Activated CD8-positive, alpha-beta memory T cell treated with anti-CD3 and anti-CD28 coated beads, Interleukin-2, amount 10 ng/mL, durations not matched to agents 7 days and 5 days (primary cell): ENCODE data around the gene ZNF362. TPM values are rescaled to one million over a fixed set of nuclear protein-coding genes. Genes with fewer than 3 reads are reported as not detected.

Source experiments
- ATAC-seq: fragments of 150-1000 bp; cut with Tn5 transposase; one replicate; pipeline ENCODE4 v1.10.0; 2021; ENCODE audit warnings: moderate library complexity
- CTCF ChIA-PET: fragments of 350-600 bp; sonication (Branson Sonifier 250); formaldehyde crosslinking; loops from one replicate; lab custom pipeline; 2021; ENCODE audit warnings: antibody characterized with exemption; lab: Charles Lee
- DNase-seq: peaks from one replicate; pipeline ENCODE4 v3.0.0-alpha.2; 2020
- H3K27ac Mint-ChIP-seq: one replicate; pipeline ENCODE4 v1.8.0; 2021; ENCODE audit warnings: mild to moderate bottlenecking, mixed read lengths
- H3K27me3 Mint-ChIP-seq: one replicate; pipeline ENCODE4 v1.8.0; 2021; ENCODE audit warnings: mixed read lengths
- H3K36me3 Mint-ChIP-seq: one replicate; pipeline ENCODE4 v1.8.0; 2021; ENCODE audit warnings: mild to moderate bottlenecking, mixed read lengths
- H3K4me1 Mint-ChIP-seq: one replicate; pipeline ENCODE4 v1.8.0; 2021; ENCODE audit warnings: mixed read lengths
- H3K4me3 Mint-ChIP-seq: one replicate; pipeline ENCODE4 v1.8.0; 2021; ENCODE audit warnings: mild to moderate bottlenecking, moderate library complexity, mixed read lengths
- H3K9me3 Mint-ChIP-seq: one replicate; pipeline ENCODE4 v1.8.0; 2022; ENCODE audit warnings: low read depth, mixed read lengths
- microRNA-seq: library from miRNA; unstranded; fragments of <30 nt; microRNA quantifications from one replicate; pipeline ENCODE4 v1.2.0, GENCODE V29; 2022
- total RNA-seq, 2 experiments: library from RNA; stranded (reverse); gene quantifications; one replicate each; pipeline ENCODE4 v1.2.3, GENCODE V29; 2021

The ZNF362 gene
- total RNA-seq, 2 experiments from 2014 or later = 13.7 to 16.5 TPM

DNA sequence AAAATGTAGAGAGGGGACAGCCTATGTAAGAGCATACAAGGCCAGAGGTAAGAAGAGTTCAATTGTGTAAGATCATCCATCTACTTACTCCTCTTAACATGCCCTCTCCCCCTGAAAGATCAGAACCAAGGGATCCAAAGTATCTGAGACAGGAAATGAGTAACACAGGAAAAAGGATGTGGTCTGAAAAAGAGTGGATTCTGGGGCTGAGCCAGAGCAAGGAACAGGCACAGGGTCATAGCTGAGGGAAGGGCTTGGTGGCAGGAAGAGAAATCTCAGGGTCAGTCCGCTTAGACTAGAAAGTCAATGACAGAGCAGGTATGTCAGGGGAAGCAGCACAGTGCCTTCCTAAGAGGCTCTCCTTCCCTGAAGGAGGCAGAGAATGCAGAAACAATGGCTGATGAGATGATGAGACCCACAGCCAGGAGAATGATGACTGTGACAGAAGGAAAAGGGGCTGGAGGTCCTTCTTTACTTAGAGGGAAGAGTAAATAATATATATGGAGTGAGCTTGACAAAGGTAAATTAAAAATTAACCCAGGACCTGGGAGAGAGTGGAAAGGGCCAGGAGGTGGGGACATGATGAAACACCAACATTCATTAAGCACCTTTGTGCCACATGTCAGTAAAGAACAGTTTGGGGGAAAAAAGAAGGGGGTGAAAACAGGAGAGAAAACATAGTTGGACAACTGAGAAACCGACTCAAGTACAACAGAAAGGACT is 90.8 kb downstream of the ZNF362 start:
- ATAC-seq (no peak), DNase-seq (no peak)
- no peaks in the 10 kb centered on the region for H3K27me3 Mint-ChIP-seq
- peaks cover 17% of the 10 kb centered on the region for H3K36me3 Mint-ChIP-seq
- peak overlapping the region; percentile 13 for H3K27ac Mint-ChIP-seq
- no peaks in the 10 kb centered on the region for H3K9me3 Mint-ChIP-seq
- H3K4me1 Mint-ChIP-seq = peaks cover 54% of the 10 kb centered on the region
- peak overlapping the region; percentile 42 for H3K4me3 Mint-ChIP-seq
- CTCF ChIA-PET = interaction anchor here (0.8 to 1.6 kb wide), 2 partner anchors 17 to 51 kb away, joined by 3 to 5 read pairs; no protein-coding TSS in a partner anchor

DNA sequence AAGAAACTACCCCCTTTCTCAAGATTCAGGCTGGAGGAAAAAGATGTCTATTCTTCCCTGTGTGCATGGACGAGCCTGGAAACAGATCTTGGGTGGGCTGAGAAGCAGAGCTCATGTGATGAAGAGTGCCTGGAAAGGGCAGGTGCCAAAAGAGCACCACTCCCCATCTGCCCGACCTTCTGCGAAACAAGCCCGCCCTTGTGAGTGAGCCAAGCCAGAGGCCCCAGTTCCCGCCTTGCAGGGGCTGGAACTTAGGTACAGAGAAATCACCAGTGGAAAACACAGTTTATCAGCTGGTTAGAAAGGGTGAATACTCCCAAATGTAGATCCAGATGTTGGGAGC is 91.3 kb downstream of the ZNF362 start:
- ATAC-seq (no peak), DNase-seq (no peak)
- Mint-ChIP-seq H3K4me1 (peaks cover 52% of the 10 kb centered on the region), H3K36me3 (peaks cover 17% of the 10 kb centered on the region), H3K27me3 (no peaks in the 10 kb centered on the region), H3K9me3 (no peaks in the 10 kb centered on the region), H3K4me3 (peak overlapping the region; percentile 42), H3K27ac (no peak overlapping the region)
- CTCF ChIA-PET = interaction anchor here (0.8 to 1.6 kb wide), 3 partner anchors 16 to 52 kb away, joined by 3 to 9 read pairs (median 5); no protein-coding TSS in a partner anchor

DNA sequence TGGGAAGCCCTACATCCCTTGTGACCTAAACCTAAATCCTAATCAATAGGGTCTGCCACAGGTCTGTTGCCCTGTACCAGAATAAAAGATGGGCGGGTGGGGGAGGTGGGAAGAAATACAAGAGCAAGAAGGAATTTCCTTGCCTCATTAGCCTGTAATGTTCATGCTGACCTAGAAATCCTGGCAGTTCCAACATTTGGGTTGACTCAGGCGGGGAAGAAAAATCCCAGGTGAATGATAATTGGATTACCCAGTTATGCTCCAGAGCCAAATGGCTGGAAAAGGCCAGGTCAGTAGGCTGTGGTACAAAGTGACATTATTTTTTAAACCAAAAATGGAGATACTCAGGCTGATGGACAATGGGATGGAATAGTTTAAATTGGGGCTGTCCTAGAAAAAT is 91.9 kb downstream of the ZNF362 start:
- H3K4me1 Mint-ChIP-seq = peaks cover 52% of the 10 kb centered on the region

DNA sequence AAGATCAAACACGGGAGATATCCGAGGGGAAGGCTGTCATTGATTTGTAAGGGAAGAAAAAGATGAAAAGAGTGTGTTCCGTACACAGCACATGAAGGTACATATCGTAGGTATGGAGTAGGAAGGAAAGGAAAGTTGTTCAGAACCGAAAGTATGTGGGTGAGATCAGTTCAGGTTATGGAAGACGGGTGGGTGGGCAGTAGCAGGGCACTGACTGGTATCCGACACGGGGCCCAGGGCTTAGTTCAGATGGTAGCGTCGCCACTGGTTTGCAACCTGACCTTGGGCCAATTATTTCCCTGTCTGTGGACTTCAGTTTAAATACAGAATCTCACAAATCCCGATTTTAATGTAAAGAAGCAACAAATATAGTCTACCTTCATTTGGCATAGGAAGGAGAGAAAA is 92.4 kb downstream of the ZNF362 start:
- DNase-seq = no peak
- Mint-ChIP-seq H3K27me3 (no peaks in the 10 kb centered on the region), H3K27ac (peak overlapping the region; percentile 89), H3K4me3 (peak overlapping the region; percentile 77), H3K4me1 (peaks cover 49% of the 10 kb centered on the region), H3K36me3 (peaks cover 16% of the 10 kb centered on the region), H3K9me3 (no peaks in the 10 kb centered on the region)
- ATAC-seq = no peak
- CTCF ChIA-PET = interaction anchor here (1.4 kb wide), 1 partner anchor 53 kb away, joined by 9 read pairs; no protein-coding TSS in a partner anchor

More for the DNA sequence above, 91.9 kb downstream of the ZNF362 start:
- H3K27me3 Mint-ChIP-seq = no peaks in the 10 kb centered on the region
- peak overlapping the region; percentile 77 for H3K4me3 Mint-ChIP-seq
- H3K9me3 Mint-ChIP-seq = no peaks in the 10 kb centered on the region
- DNase-seq (no peak), ATAC-seq (no peak)
- H3K27ac Mint-ChIP-seq = no peak overlapping the region
- CTCF ChIA-PET = interaction anchor here (0.8 to 1.4 kb wide), 2 partner anchors 16 to 53 kb away, joined by 3 to 9 read pairs; no protein-coding TSS in a partner anchor
- H3K36me3 Mint-ChIP-seq = peaks cover 17% of the 10 kb centered on the region

- peak; percentile 46 for ATAC-seq
- Mint-ChIP-seq H3K36me3 (peaks cover 14% of the 10 kb centered on the region), H3K4me3 (peak overlapping the region; percentile 77), H3K4me1 (peaks cover 44% of the 10 kb centered on the region), H3K9me3 (no peaks in the 10 kb centered on the region), H3K27ac (peak overlapping the region; percentile 89), H3K27me3 (no peaks in the 10 kb centered on the region)
- CTCF ChIA-PET = interaction anchor here (0.6 to 3.1 kb wide), 9 partner anchors 13 to 736 kb away, joined by 3 to 17 read pairs (median 3); no protein-coding TSS in a partner anchor
- DNase-seq = peak; percentile 70
Measured at GRCh38 chr1:33349081-33349759, 92.9 kb downstream of the ZNF362 start.

DNA sequence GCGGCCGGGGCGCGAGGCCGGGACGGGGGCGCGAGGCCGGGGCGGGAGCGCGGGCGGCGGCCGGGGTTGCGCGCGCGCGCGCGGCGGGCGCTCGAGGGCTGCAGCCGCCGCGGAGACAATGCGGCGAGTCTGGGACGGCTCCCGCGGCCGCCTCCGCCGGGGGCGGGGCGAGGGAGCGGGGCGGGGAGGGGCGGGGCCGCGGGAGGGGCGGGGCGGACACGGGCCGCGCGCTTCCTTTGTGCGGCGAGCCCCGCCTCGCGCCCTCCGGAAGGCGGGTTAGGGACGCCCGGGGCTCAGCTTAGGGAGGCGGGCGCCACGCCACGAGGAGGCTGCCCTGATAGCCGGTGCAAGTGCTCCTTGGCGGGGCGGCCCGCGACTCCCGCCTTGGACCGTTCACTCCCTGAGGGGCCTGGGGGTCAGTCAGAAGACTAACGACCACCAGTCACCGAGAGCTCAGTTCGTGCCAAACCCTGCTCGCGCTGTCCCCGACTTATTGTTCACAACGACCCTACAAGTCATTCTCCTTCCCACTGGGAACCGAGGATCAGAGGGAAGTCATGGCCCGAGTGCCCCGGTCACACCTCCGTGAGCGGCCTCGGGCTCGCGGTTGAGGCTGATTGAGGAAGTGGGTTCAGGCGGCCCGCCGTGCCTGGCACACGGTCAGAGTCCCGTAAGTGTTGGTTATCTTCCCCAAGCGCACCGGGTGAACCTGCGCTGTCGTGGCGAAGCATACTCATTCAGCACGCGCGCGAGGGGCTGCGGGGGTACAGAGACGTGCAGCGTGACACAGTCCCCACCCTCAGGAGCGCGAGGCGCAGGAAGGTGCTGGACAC is 93.7 kb downstream of the ZNF362 start:
- ATAC-seq = peak; percentile 88
- peaks cover 43% of the 10 kb centered on the region for H3K4me1 Mint-ChIP-seq
- peak overlapping the region; percentile 86 for H3K4me3 Mint-ChIP-seq
- no peaks in the 10 kb centered on the region for H3K27me3 Mint-ChIP-seq
- no peaks in the 10 kb centered on the region for H3K9me3 Mint-ChIP-seq
- peaks cover 13% of the 10 kb centered on the region for H3K36me3 Mint-ChIP-seq
- DNase-seq = peak; percentile 83
- peak overlapping the region; percentile 91 for H3K27ac Mint-ChIP-seq
- CTCF ChIA-PET = interaction anchor here (0.6 to 3.1 kb wide), 10 partner anchors 10 to 737 kb away, joined by 3 to 17 read pairs (median 3); no protein-coding TSS in a partner anchor

Small RNAs within 50 kb of the gene (microRNA-seq; reads per million reads assigned to microRNA genes)
- 6.4 reads per million, percentile 18 among the genes with 10 or more reads in this experiment for gene MIR3605

Other genes with a start within 250 kb of the ZNF362 start
- gene AK2, start 219.6 kb upstream of the ZNF362 start, total RNA-seq = 100 to 1,000 TPM; 218 to 279 TPM
- gene AZIN2, start 175.3 kb upstream of the ZNF362 start, total RNA-seq = 10 to 100 TPM in 1 of 2 experiments, 1 to 10 TPM in 1; 7.8 to 19.4 TPM
- gene TRIM62, start 74.4 kb upstream of the ZNF362 start, total RNA-seq = 10 to 100 TPM in 1 of 2 experiments, 1 to 10 TPM in 1; 9.9 to 13.0 TPM
- not detected for gene A3GALT2, start 64.6 kb downstream of the ZNF362 start, total RNA-seq
- 10 to 100 TPM; 36.4 to 43.0 TPM for gene PHC2, start 174.6 kb downstream of the ZNF362 start, total RNA-seq
- gene ZSCAN20, start 216.2 kb downstream of the ZNF362 start, total RNA-seq = 1 to 10 TPM; 3.3 to 4.0 TPM